NCI-H446 (cell line): ENCODE measurements around the gene RPL15.
A peak's percentile ranks its signal among the peaks of the same experiment; 100 is the strongest.
"Not testable (repeated sequence)": the region's sequence is repeated elsewhere in the genome, so short reads cannot be mapped to it uniquely, and the experiment has no call there.

Experiments
- DNase-seq, 2 experiments: peaks; one replicate each; lab custom pipeline; 2025; lab: John Stamatoyannopoulos, UW

RPL15 gene

GRCh38 chr3:23889950-23890349 is 27.0 kb upstream of the RPL15 start:
- no peak for DNase-seq

GRCh38 chr3:23894254-23895061 is 22.5 kb upstream of the RPL15 start:
- no peak for DNase-seq

- DNase-seq, result no peak
Observed at GRCh38 chr3:23895181-23895580, 21.8 kb upstream of the RPL15 start.

GRCh38 chr3:23900744-23901143 is 16.2 kb upstream of the RPL15 start:
- DNase-seq, result no peak

GRCh38 chr3:23904545-23904944 is 12.4 kb upstream of the RPL15 start:
- no peak for DNase-seq

- no peak for DNase-seq
Observed at GRCh38 chr3:23909341-23909740, 7.6 kb upstream of the RPL15 start.

GRCh38 chr3:23911397-23911796 is 5.5 kb upstream of the RPL15 start:
- DNase-seq, result no peak

GRCh38 chr3:23912335-23912734 is 4.6 kb upstream of the RPL15 start:
- not testable (repeated sequence) for DNase-seq

- no peak for DNase-seq
Observed at GRCh38 chr3:23913182-23913581, 3.8 kb upstream of the RPL15 start.

- no peak for DNase-seq
Observed at GRCh38 chr3:23913873-23914743, 2.8 kb upstream of the RPL15 start.

GRCh38 chr3:23915537-23916108 is 1.3 kb upstream of the RPL15 start:
- peak in 1 of 2 experiments; percentile 21 for DNase-seq

- no peak for DNase-seq
Observed at GRCh38 chr3:23916152-23916885, 613 bp upstream of the RPL15 start.

GRCh38 chr3:23917679-23918303 is 859 bp downstream of the RPL15 start:
- DNase-seq, result peak in 1 of 2 experiments; percentile 37

GRCh38 chr3:23918331-23918730 is 1.4 kb downstream of the RPL15 start:
- DNase-seq, result not testable (repeated sequence)

GRCh38 chr3:23919628-23920027 is 2.7 kb downstream of the RPL15 start:
- no peak for DNase-seq

- no peak for DNase-seq
Observed at GRCh38 chr3:23920151-23920655, 3.3 kb downstream of the RPL15 start.

GRCh38 chr3:23921052-23921511 is 4.2 kb downstream of the RPL15 start:
- no peak for DNase-seq

- DNase-seq, result no peak
Observed at GRCh38 chr3:23923786-23924185, 6.9 kb downstream of the RPL15 start.

GRCh38 chr3:23926246-23926645 is 9.3 kb downstream of the RPL15 start:
- no peak for DNase-seq

GRCh38 chr3:23926736-23927135 is 9.8 kb downstream of the RPL15 start:
- DNase-seq, result no peak

- no peak for DNase-seq
Observed at GRCh38 chr3:23928524-23928923, 11.6 kb downstream of the RPL15 start.
